WERI-Rb-1 (cell line): ENCODE data around the gene ELOVL3.
"Not testable (repeated sequence)": the region's sequence is repeated elsewhere in the genome, so short reads cannot be mapped to it uniquely, and the experiment has no call there.

Experiments used
- DNase-seq: peaks from one replicate; pipeline ENCODE4 v3.0.0-alpha.2; 2020
- H3K27ac ChIP-seq: fragments of 250-450 bp; sonication (Bioruptor Pico); 2 replicates; pipeline ENCODE4 v1.5.1; 2020; ENCODE audit warnings: mild to moderate bottlenecking, moderate library complexity
- H3K27me3 ChIP-seq: fragments of 250-450 bp; sonication (Bioruptor Pico); 2 replicates; pipeline ENCODE4 v1.5.1; 2021; ENCODE audit warnings: mild to moderate bottlenecking, low read depth, moderate library complexity; ENCODE audit not compliant: insufficient read depth, severe bottlenecking
- H3K36me3 ChIP-seq: fragments of 250-450 bp; sonication (Bioruptor Pico); 2 replicates; pipeline ENCODE4 v1.5.1; 2020; ENCODE audit warnings: mild to moderate bottlenecking, moderate library complexity
- H3K4me3 ChIP-seq: 2 replicates; pipeline ENCODE4 v1.5.1; 2011; ENCODE audit warnings: low read depth, mild to moderate bottlenecking, control low read depth, low read length
- H3K9me3 ChIP-seq: fragments of 250-450 bp; sonication (Bioruptor Pico); 2 replicates; pipeline ENCODE4 v1.5.1; 2021; ENCODE audit warnings: mild to moderate bottlenecking, moderate library complexity; ENCODE audit not compliant: severe bottlenecking
- CTCF ChIP-seq: IDR thresholded peaks from 2 replicates; pipeline ENCODE4 v1.5.1; 2011; ENCODE audit warnings: low read depth, mild to moderate bottlenecking, control low read depth, inconsistent platforms, low read length

Gene ELOVL3

GRCh38 chr10:102225646-102226541, at the start of gene ELOVL3:
Gene ELOVL3 (plus strand): TSS chr10:102226299. CDS start chr10:102226549, 250 bp downstream.
- Histone ChIP-seq H3K4me3 (no peak within 1 kb of the TSS), H3K9me3 (no peaks in the 10 kb centered on the region), H3K36me3 (no peaks in the 10 kb centered on the region), H3K27ac (no peak within 1 kb of the TSS), H3K27me3 (no peaks in the 10 kb centered on the region)
- TF ChIP-seq CTCF: no peak
- no peak for DNase-seq

GRCh38 chr10:102184606-102185005, 41.5 kb upstream of the ELOVL3 start:
- TF ChIP-seq CTCF: no peak
- Histone ChIP-seq H3K36me3 (no peaks in the 10 kb centered on the region), H3K4me3 (no peak overlapping the region), H3K27me3 (no peaks in the 10 kb centered on the region), H3K27ac (no peak overlapping the region), H3K9me3 (peaks cover 5% of the 10 kb centered on the region)
- DNase-seq: no peak

- Histone ChIP-seq H3K9me3 (peaks cover 5% of the 10 kb centered on the region), H3K36me3 (no peaks in the 10 kb centered on the region), H3K27ac (no peak overlapping the region), H3K27me3 (no peaks in the 10 kb centered on the region), H3K4me3 (no peak overlapping the region)
- DNase-seq: no peak
- TF ChIP-seq CTCF: no peak
Measured at GRCh38 chr10:102185272-102185671, 40.8 kb upstream of the ELOVL3 start.

- Histone ChIP-seq H3K9me3 (peaks cover 5% of the 10 kb centered on the region), H3K27me3 (no peaks in the 10 kb centered on the region), H3K27ac (peak overlapping the region; percentile 58), H3K36me3 (no peaks in the 10 kb centered on the region), H3K4me3 (peak overlapping the region; percentile 27)
- TF ChIP-seq CTCF: no peak
- peak; percentile 29 for DNase-seq
Measured at GRCh38 chr10:102185811-102186527, 40.1 kb upstream of the ELOVL3 start.

- Histone ChIP-seq H3K36me3 (no peaks in the 10 kb centered on the region), H3K9me3 (peaks cover 8% of the 10 kb centered on the region), H3K27me3 (no peaks in the 10 kb centered on the region), H3K4me3 (no peak overlapping the region), H3K27ac (no peak overlapping the region)
- DNase-seq: no peak
- TF ChIP-seq CTCF: no peak
Measured at GRCh38 chr10:102188298-102188940, 37.7 kb upstream of the ELOVL3 start.

- H3K4me3 ChIP-seq, DNase-seq, H3K27me3 ChIP-seq, H3K27ac ChIP-seq, H3K36me3 ChIP-seq, H3K9me3 ChIP-seq: not testable (repeated sequence)
Measured at GRCh38 chr10:102188941-102189898, 36.9 kb upstream of the ELOVL3 start.
